ENCODE data around the gene OR56B4.

OR56B4 gene

GRCh38 chr11:6151117-6151516, 43.6 kb downstream of the OR56B4 start:
- H3K36me3 ChIP-seq (ENCODE audit: insufficient read depth, low read length) = no peaks in the 10 kb centered on the region
- no peaks in the 10 kb centered on the region for H3K9me3 ChIP-seq (replicated peaks; ENCODE audit: low read length)
- no peaks in the 10 kb centered on the region for H3K4me1 ChIP-seq (ENCODE audit: control insufficient read depth, insufficient read depth, low read length)
- no peak overlapping the region for H3K4me3 ChIP-seq (ENCODE audit: low read length)
- H3K9ac ChIP-seq (ENCODE audit: low read depth, low read length) = no peak overlapping the region
- no peak overlapping the region for H3K4me2 ChIP-seq (ENCODE audit: low read length)
- H3K27me3 ChIP-seq (ENCODE audit: control insufficient read depth, insufficient read depth, low read length) = no peaks in the 10 kb centered on the region

GRCh38 chr11:6152126-6152525, 44.6 kb downstream of the OR56B4 start:
- Histone ChIP-seq H3K4me1 (ENCODE audit: control insufficient read depth, insufficient read depth, low read length) (no peaks in the 10 kb centered on the region), H3K4me3 (ENCODE audit: low read length) (no peak overlapping the region), H3K36me3 (ENCODE audit: insufficient read depth, low read length) (no peaks in the 10 kb centered on the region), H3K27me3 (ENCODE audit: control insufficient read depth, insufficient read depth, low read length) (no peaks in the 10 kb centered on the region), H3K4me2 (ENCODE audit: low read length) (no peak overlapping the region), H3K9me3 (replicated peaks; ENCODE audit: low read length) (no peaks in the 10 kb centered on the region), H3K9ac (ENCODE audit: low read depth, low read length) (no peak overlapping the region)

DNA sequence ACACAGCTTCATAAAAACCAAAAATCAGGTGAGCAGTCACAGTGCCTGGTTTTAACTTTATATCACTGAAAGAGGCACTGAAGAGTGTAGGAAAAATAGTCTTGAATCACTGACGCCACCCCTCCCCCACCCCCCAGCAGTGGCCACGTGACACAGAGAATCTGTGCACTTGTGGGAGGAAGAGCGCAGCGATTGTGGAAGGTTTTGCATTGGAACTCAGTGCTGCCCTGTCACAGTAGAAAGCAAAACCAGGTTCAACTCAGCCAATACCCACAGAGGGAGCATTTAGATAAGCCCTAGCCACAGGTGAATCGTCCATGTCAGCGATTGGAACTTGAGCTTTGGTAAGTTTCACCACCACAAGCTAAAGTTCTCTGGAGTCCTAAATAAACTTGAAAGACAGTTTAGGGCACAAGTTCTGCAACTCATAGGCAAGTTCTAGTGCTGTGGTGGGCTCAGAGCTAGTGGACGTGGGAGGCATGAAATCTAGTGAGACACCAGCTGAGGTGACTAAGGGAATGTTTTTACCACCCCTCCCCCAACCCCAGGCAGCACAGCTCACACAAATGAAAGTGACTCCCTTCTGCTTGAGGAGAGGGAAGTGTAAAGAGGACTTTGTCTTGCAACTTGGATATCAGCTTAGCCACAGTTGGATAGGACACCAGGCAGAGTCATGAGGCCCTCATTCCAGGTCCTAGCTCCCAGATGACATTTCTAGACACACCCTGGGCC, 49.3 kb downstream of the OR56B4 start:
- no peaks in the 10 kb centered on the region for H3K9me3 ChIP-seq (replicated peaks; ENCODE audit: low read length)
- H3K4me2 ChIP-seq (ENCODE audit: low read length) = no peak overlapping the region
- H3K27me3 ChIP-seq (ENCODE audit: control insufficient read depth, insufficient read depth, low read length) = no peaks in the 10 kb centered on the region
- no peaks in the 10 kb centered on the region for H3K4me1 ChIP-seq (ENCODE audit: control insufficient read depth, insufficient read depth, low read length)
- H3K36me3 ChIP-seq (ENCODE audit: insufficient read depth, low read length) = no peaks in the 10 kb centered on the region
- H3K4me3 ChIP-seq (ENCODE audit: low read length) = no peak overlapping the region
- H3K9ac ChIP-seq (ENCODE audit: low read depth, low read length) = no peak overlapping the region
